SK-N-MC (cell line): ENCODE results near the gene KDM5B.

Experiments used
- EZH2 ChIP-seq: fragments of 200-600 bp; sonication (generic); IDR thresholded peaks from one replicate; pipeline ENCODE4 v1.6.1; 2017; ENCODE audit warnings: antibody characterized with exemption
- FOXP2 ChIP-seq: optimal IDR thresholded peaks from 2 replicates; pipeline ENCODE3; 2011; ENCODE audit warnings: mild to moderate bottlenecking, moderate library complexity; ENCODE audit not compliant: insufficient read depth; ENCODE audit errors: extremely low read length, control extremely low read depth
- POLR2AphosphoS5 ChIP-seq: IDR thresholded peaks from 2 replicates; pipeline ENCODE4 v1.6.1; 2012; ENCODE audit warnings: mild to moderate bottlenecking, low read depth, low read length, borderline replicate concordance

GRCh38 chr1:202745323-202745888, 62.8 kb downstream of the KDM5B start:
- TF ChIP-seq EZH2 (no peak), POLR2AphosphoS5 (no peak), FOXP2 (no peak)
